ENCODE data around the gene SYK. TPM values are rescaled to one million over a fixed set of nuclear protein-coding genes. Genes with fewer than 3 reads are reported as not detected.

SYK gene
- total and polyA plus RNA-seq, 3 experiments from 2014 or later = 0.55 to 0.73 (median 0.56) TPM

DNA sequence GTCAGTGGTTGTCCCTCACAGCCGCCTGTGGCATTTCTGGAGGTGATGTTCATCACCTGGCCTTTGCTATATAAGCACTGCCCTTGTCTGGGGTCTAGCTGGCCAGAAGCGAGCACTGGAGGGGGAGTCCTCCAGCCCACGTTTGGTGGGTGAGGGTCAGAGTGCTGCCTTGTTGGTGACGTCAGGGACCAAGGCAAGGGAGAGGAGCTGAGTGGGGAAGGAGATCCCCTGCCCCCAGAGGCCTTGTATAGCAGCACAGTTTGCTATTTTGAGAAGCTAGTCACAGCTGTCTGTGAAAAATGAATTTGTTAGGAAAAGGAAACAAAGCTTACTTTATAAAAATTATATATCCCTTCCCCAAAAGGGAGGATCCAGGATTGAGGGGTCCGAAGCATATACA is 49.8 kb downstream of the SYK start:
- Histone ChIP-seq H3K9me3 (ENCODE audit: low read length) (no peaks in the 10 kb centered on the region), H3K27ac (ENCODE audit: low read depth, low read length) (no peak overlapping the region), H3K27me3 (ENCODE audit: insufficient read depth, low read length, poor library complexity, severe bottlenecking) (no peaks in the 10 kb centered on the region), H3K4me1 (ENCODE audit: insufficient read depth, low read length) (no peaks in the 10 kb centered on the region), H3K4me3 (ENCODE audit: low read length) (no peak overlapping the region), H3K36me3 (ENCODE audit: insufficient read depth, low read length) (no peaks in the 10 kb centered on the region)
- H3K36me3 Mint-ChIP-seq = no peaks in the 10 kb centered on the region
- POLR2A ChIA-PET = no interaction called here
- H3K4me3 Mint-ChIP-seq = no peak overlapping the region
- no peak for DNase-seq
- H3K9me3 Mint-ChIP-seq = no peaks in the 10 kb centered on the region
- no peak overlapping the region for H3K27ac Mint-ChIP-seq
- CTCF ChIA-PET = no interaction called here
- no peaks in the 10 kb centered on the region for H3K4me1 Mint-ChIP-seq
- H3K27me3 Mint-ChIP-seq = peaks cover 5 to 8% of the 10 kb centered on the region in 2 donors

DNA sequence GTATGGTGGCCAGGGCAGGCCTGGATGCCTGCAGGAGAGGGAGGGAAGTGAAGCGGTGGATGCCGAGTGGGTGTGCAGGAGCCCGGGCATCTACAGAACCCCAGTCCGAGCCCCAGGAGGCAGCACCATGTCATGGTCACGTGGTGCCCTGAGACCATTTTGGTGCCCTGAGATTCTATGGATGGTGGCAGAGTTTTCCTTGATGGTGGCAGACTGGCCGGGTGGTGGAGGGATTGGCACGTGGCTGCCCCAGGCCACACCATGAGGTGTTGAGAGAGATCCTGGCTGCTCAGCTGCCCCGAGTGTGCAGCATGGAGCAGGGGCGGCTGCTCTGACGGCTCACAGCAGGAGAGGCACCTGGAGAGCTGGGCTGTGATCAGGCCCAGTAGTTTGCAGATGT is 52.3 kb downstream of the SYK start:
- Histone ChIP-seq H3K27ac (ENCODE audit: low read depth, low read length) (no peak overlapping the region), H3K4me1 (ENCODE audit: insufficient read depth, low read length) (no peaks in the 10 kb centered on the region), H3K27me3 (ENCODE audit: insufficient read depth, low read length, poor library complexity, severe bottlenecking) (no peaks in the 10 kb centered on the region), H3K36me3 (ENCODE audit: insufficient read depth, low read length) (no peaks in the 10 kb centered on the region), H3K4me3 (ENCODE audit: low read length) (no peak overlapping the region), H3K9me3 (ENCODE audit: low read length) (no peaks in the 10 kb centered on the region)
- Mint-ChIP-seq H3K36me3 (no peaks in the 10 kb centered on the region), H3K4me3 (no peak overlapping the region), H3K9me3 (no peaks in the 10 kb centered on the region), H3K27ac (peak overlapping the region in 1 of 8 donors; percentile 82), H3K27me3 (peaks cover 0 to 2% of the 10 kb centered on the region in 2 donors), H3K4me1 (peaks cover 0 to 5% (median 0%) of the 10 kb centered on the region in 3 donors)
- ChIA-PET POLR2A (no interaction called here), CTCF (no interaction called here)
- DNase-seq = no peak

DNA sequence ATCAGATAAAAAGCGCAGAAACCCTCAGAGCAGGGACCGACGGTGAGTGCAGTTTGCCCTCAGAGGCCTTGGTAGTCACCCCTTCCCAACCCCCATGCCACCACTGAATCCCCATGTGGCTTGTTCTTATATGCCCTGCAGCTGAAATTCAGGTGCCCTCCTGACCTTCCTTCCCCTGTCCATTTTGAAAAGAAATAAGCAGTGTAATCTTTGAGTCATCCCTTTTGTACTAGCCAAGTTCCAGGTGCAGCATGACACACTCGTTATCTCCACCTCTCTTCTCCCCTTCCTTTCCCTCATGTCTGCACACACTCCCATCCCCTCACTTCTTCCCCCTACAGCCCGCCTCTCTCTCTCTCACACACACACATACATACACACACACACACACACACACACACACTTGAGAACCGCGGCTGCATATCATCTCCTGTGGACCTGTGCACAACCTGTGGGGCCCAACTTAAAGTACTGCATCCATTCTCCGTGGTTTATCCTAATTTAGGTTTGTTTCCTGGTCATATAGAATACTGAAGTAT is 53.1 kb downstream of the SYK start:
- DNase-seq = no peak
- no peaks in the 10 kb centered on the region for H3K9me3 Mint-ChIP-seq
- no peaks in the 10 kb centered on the region for H3K36me3 ChIP-seq (ENCODE audit: insufficient read depth, low read length)
- H3K4me3 ChIP-seq (ENCODE audit: low read length) = no peak overlapping the region
- peaks cover 0 to 5% (median 0%) of the 10 kb centered on the region in 3 donors for H3K4me1 Mint-ChIP-seq
- no peaks in the 10 kb centered on the region for H3K9me3 ChIP-seq (ENCODE audit: low read length)
- ChIA-PET CTCF (no interaction called here), POLR2A (no interaction called here)
- H3K4me1 ChIP-seq (ENCODE audit: insufficient read depth, low read length) = no peaks in the 10 kb centered on the region
- H3K27me3 Mint-ChIP-seq = peaks cover 0 to 2% of the 10 kb centered on the region in 2 donors
- H3K27ac Mint-ChIP-seq = no peak overlapping the region
- H3K27ac ChIP-seq (ENCODE audit: low read depth, low read length) = no peak overlapping the region
- no peak overlapping the region for H3K4me3 Mint-ChIP-seq
- H3K36me3 Mint-ChIP-seq = no peaks in the 10 kb centered on the region
- H3K27me3 ChIP-seq (ENCODE audit: insufficient read depth, low read length, poor library complexity, severe bottlenecking) = no peaks in the 10 kb centered on the region

DNA sequence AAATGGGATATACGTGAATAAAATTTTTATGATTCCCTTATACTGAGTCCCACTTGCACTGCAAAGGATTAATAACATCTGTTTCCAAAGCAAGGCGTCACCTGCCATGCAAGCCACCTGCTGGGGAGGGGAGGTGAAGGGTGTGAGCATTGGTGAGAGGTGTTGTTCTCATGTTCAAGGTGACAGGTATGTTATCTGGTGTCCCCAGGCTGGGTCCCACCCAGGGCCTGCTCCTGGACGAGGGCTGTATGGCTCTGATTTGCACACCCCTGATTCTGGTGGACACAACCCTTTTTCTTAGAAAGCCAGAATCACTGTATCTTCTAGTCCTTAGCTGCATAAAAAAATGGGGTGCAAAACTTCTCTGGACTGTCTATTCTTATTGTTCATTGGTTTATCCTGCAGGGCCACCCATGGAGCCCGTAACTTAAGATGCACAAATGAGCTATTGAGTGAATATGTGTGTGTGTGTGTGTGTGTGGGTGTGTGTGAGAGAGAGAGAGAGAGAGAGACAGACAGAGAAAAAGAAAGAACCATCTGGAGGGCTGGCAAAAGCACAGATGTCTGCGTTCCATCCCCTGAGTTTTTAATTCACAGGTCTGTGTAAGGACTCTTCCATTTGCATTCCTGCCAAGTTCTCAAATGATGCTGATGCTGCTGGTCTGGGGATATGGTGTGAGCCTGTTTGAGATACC is 53.7 kb downstream of the SYK start:
- Mint-ChIP-seq H3K4me3 (no peak overlapping the region), H3K27me3 (peaks cover 0 to 2% of the 10 kb centered on the region in 2 donors), H3K4me1 (peaks cover 0 to 5% (median 0%) of the 10 kb centered on the region in 3 donors), H3K27ac (peak overlapping the region in 2 of 8 donors; percentile 3 to 52), H3K9me3 (no peaks in the 10 kb centered on the region), H3K36me3 (no peaks in the 10 kb centered on the region)
- H3K9me3 ChIP-seq (ENCODE audit: low read length) = no peaks in the 10 kb centered on the region
- no peak overlapping the region for H3K27ac ChIP-seq (ENCODE audit: low read depth, low read length)
- DNase-seq = no peak
- H3K4me3 ChIP-seq (ENCODE audit: low read length) = no peak overlapping the region
- ChIA-PET POLR2A (no interaction called here), CTCF (no interaction called here)
- no peaks in the 10 kb centered on the region for H3K36me3 ChIP-seq (ENCODE audit: insufficient read depth, low read length)
- H3K27me3 ChIP-seq (ENCODE audit: insufficient read depth, low read length, poor library complexity, severe bottlenecking) = no peaks in the 10 kb centered on the region
- no peaks in the 10 kb centered on the region for H3K4me1 ChIP-seq (ENCODE audit: insufficient read depth, low read length)

DNA sequence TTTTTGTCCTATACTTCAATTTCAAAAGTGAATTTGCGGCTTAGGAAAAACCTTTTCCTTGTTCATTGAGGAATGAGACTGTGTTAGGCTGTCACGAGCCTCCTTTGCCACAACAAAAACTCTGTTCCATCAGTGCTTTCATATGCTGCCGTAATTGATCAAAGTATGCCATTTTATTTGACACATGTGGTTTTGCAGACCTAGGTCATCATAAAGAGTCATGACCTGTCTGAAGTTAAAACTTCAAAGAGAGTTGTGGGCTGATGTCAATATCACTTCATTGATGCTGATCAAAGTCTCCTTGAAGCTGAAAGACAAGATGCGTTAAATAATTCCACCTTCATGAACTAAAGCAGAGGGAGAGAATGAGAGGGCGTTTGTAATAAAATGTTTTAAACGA is 55.5 kb downstream of the SYK start:
- Mint-ChIP-seq H3K4me1 (peaks cover 0 to 5% (median 0%) of the 10 kb centered on the region in 3 donors), H3K27me3 (peaks cover 0 to 2% of the 10 kb centered on the region in 2 donors), H3K27ac (no peak overlapping the region), H3K4me3 (no peak overlapping the region), H3K9me3 (no peaks in the 10 kb centered on the region), H3K36me3 (no peaks in the 10 kb centered on the region)
- Histone ChIP-seq H3K4me3 (ENCODE audit: low read length) (no peak overlapping the region), H3K27ac (ENCODE audit: low read depth, low read length) (no peak overlapping the region), H3K36me3 (ENCODE audit: insufficient read depth, low read length) (no peaks in the 10 kb centered on the region), H3K4me1 (ENCODE audit: insufficient read depth, low read length) (no peaks in the 10 kb centered on the region), H3K9me3 (ENCODE audit: low read length) (no peaks in the 10 kb centered on the region), H3K27me3 (ENCODE audit: insufficient read depth, low read length, poor library complexity, severe bottlenecking) (no peaks in the 10 kb centered on the region)
- POLR2A ChIA-PET = no interaction called here
- CTCF ChIA-PET = no interaction called here
- peak in 1 of 5 donors; percentile 23 for DNase-seq

DNA sequence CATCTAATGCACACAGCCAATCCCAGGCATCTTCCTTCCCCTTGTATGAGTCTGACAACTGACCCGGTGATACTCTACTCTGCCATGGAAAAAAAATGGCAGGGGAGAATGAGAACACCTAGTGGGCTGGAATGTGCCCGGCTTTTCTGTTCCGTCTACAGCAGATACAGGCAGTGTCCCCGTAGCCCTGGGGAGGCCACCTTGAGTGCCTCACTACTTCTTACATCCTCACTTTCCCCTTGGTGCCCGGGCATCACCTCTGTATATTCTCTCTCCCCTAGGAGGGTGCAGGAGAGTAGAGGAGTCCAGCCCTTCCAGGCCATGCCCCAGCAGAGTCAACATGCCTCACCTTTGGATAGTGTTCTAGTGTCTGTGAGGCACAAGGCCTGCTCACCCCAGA is 56.2 kb downstream of the SYK start:
- Histone ChIP-seq H3K4me1 (ENCODE audit: insufficient read depth, low read length) (no peaks in the 10 kb centered on the region), H3K36me3 (ENCODE audit: insufficient read depth, low read length) (no peaks in the 10 kb centered on the region), H3K9me3 (ENCODE audit: low read length) (no peaks in the 10 kb centered on the region), H3K27ac (ENCODE audit: low read depth, low read length) (no peak overlapping the region), H3K4me3 (ENCODE audit: low read length) (no peak overlapping the region), H3K27me3 (ENCODE audit: insufficient read depth, low read length, poor library complexity, severe bottlenecking) (no peaks in the 10 kb centered on the region)
- H3K9me3 Mint-ChIP-seq = no peaks in the 10 kb centered on the region
- H3K27ac Mint-ChIP-seq = no peak overlapping the region
- POLR2A ChIA-PET = no interaction called here
- H3K36me3 Mint-ChIP-seq = no peaks in the 10 kb centered on the region
- peaks cover 0 to 5% (median 0%) of the 10 kb centered on the region in 3 donors for H3K4me1 Mint-ChIP-seq
- CTCF ChIA-PET = no interaction called here
- H3K4me3 Mint-ChIP-seq = no peak overlapping the region
- no peak for DNase-seq
- H3K27me3 Mint-ChIP-seq = peaks cover 0 to 2% of the 10 kb centered on the region in 2 donors

DNA sequence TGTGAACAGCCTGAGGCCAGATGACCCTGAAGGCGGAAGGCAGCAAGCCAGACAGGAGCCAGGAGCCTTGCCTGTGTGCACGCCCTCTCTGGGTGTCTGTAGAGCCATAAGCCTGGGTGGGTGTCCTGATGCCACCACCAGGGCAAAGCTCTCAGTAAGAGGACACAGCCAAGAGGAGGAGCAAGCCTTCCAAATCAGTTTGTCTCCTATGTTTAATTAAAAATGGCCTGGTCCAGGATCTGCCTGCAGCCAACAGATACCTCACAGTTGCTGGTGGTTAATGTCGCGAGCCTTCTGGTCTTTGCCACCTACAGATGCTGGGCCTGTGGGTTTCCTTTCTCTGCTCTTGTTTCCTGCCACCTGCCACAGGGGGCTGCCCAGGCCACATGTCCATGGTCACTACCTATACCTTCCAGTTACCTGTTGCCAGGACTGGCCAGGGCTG is 56.9 kb downstream of the SYK start:
- no peak overlapping the region for H3K4me3 Mint-ChIP-seq
- no peaks in the 10 kb centered on the region for H3K4me1 ChIP-seq (ENCODE audit: insufficient read depth, low read length)
- ChIA-PET POLR2A (no interaction called here), CTCF (no interaction called here)
- peaks cover 0 to 2% of the 10 kb centered on the region in 2 donors for H3K27me3 Mint-ChIP-seq
- no peak for DNase-seq
- no peaks in the 10 kb centered on the region for H3K36me3 Mint-ChIP-seq
- H3K9me3 Mint-ChIP-seq = no peaks in the 10 kb centered on the region
- no peak overlapping the region for H3K4me3 ChIP-seq (ENCODE audit: low read length)
- no peak overlapping the region for H3K27ac Mint-ChIP-seq
- peaks cover 0 to 5% (median 0%) of the 10 kb centered on the region in 3 donors for H3K4me1 Mint-ChIP-seq
- H3K36me3 ChIP-seq (ENCODE audit: insufficient read depth, low read length) = no peaks in the 10 kb centered on the region
- no peaks in the 10 kb centered on the region for H3K27me3 ChIP-seq (ENCODE audit: insufficient read depth, low read length, poor library complexity, severe bottlenecking)
- no peaks in the 10 kb centered on the region for H3K9me3 ChIP-seq (ENCODE audit: low read length)
- no peak overlapping the region for H3K27ac ChIP-seq (ENCODE audit: low read depth, low read length)

DNA sequence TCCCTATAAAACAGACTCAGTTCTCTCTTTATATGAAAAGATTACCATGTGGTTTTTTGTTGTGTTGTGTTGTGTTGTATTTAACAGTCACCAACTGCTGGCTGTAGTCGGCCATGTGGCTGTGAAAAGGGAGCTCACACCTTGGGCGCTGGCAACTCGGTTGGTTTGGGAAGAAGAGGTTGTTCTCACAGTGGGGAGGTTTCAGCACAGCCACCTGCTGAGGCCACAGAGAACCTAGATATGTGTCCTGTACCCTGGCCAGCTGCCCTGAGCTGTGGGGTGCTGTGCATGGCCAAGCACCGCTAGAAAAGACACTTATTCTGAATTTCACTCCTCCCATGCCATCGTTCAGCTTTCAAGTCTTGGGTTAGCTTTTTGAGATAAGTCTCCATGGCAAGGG is 58.8 kb downstream of the SYK start:
- Histone ChIP-seq H3K9me3 (ENCODE audit: low read length) (no peaks in the 10 kb centered on the region), H3K4me3 (ENCODE audit: low read length) (no peak overlapping the region), H3K27me3 (ENCODE audit: insufficient read depth, low read length, poor library complexity, severe bottlenecking) (no peaks in the 10 kb centered on the region), H3K4me1 (ENCODE audit: insufficient read depth, low read length) (peaks cover 6% of the 10 kb centered on the region), H3K27ac (ENCODE audit: low read depth, low read length) (no peak overlapping the region), H3K36me3 (ENCODE audit: insufficient read depth, low read length) (no peaks in the 10 kb centered on the region)
- no peaks in the 10 kb centered on the region for H3K36me3 Mint-ChIP-seq
- H3K27me3 Mint-ChIP-seq = peaks cover 0 to 2% of the 10 kb centered on the region in 2 donors
- H3K4me1 Mint-ChIP-seq = peaks cover 8 to 11% (median 10%) of the 10 kb centered on the region in 3 donors
- CTCF ChIA-PET = no interaction called here
- H3K9me3 Mint-ChIP-seq = no peaks in the 10 kb centered on the region
- no peak overlapping the region for H3K4me3 Mint-ChIP-seq
- H3K27ac Mint-ChIP-seq = no peak overlapping the region
- DNase-seq = no peak
- POLR2A ChIA-PET = no interaction called here
